Suppressor macrophage treated with lipopolysaccharide for 1 hour (primary cell): ENCODE data around the gene ZSWIM6.
A peak's percentile ranks its signal among the peaks of the same experiment; 100 is the strongest.

Experiments
- DNase-seq, 3 donors: peaks; one replicate each; pipeline ENCODE4 v3.0.0-alpha.2; 2020 to 2022

Gene ZSWIM6

DNA sequence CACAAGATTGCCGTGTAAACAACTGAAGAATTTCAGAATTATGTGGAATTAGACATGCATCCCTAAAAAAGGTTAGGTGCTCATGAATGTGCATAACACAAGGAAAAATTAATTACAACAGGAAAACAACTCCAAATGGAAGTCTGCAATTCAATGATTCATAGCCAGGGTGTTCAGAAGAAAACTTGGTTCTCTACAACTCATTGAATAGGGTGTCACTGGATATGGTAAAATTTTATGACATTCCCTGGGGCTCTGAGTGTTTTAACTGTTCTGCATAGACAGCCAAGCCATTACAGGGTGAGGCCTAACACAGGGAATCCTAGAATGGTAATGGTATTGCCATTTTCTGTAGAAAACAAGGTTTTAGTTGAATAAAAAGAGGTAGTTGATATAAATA is 24.4 kb upstream of the ZSWIM6 start:
- no peak for DNase-seq

DNA sequence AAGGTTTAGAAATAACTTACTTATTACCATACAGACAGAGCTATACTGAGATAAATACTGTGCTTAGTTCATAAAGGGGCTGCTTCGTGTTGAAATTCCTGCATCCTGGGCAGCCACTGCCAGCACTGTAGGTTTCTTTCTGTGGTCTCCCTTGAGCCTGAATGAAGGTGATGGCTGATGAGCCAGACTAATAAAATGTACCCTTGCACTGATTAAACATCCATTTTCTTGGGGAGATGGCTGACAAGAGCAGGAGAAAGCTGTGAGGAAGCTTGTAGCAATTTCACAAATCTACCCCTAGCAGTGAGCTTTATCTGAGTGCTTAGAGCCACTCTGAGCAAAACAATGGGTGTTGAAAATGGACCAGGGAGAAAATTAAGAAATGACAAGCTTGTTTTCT is 23.3 kb upstream of the ZSWIM6 start:
- no peak for DNase-seq

DNA sequence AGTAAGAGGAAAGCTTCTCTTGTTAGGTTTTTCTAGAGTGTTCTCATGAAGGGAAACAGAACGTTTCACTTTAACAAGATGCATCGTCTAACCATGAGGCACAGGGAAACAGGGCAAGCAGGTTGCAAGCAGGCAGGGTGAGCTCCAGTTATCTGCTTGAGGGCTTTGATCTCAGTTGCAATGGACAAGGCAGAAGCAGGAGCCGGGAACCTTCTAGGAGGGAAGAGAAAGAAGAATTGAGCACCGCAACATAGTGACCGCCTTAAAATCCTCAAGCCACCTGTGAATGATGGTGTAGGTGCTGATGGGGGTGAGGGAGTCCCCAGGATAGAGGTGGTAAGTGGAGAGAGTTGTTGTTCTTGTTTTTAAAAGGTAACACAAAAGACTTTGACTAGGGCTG is 22.9 kb upstream of the ZSWIM6 start:
- no peak for DNase-seq

DNA sequence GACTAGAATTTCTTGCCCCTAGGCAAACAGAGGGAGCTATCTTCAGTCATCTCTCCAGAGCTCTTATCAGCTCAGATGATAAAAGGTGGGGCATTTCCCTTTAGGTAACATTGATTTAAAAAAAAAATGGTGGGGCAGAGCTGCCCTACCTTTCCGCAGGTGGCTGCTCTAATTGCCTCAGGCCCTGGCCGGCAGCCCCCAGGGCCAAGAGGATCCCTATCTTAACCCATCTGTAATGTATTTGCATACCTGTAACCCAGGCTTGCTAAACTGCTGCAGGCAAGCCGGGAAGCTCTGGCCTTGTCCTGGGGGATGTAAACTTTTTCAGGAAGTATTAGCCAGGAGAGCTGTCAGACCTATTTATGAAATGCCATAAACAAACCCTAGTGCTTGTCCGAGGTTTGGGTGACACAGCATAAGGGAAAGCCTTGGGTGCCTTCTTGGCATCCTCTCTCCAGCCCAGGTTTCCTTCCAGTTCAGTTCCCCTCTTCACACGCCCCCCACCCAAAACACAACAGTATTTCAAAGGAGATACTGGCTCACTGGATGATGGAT is 20.9 kb upstream of the ZSWIM6 start:
- DNase-seq: no peak

DNA sequence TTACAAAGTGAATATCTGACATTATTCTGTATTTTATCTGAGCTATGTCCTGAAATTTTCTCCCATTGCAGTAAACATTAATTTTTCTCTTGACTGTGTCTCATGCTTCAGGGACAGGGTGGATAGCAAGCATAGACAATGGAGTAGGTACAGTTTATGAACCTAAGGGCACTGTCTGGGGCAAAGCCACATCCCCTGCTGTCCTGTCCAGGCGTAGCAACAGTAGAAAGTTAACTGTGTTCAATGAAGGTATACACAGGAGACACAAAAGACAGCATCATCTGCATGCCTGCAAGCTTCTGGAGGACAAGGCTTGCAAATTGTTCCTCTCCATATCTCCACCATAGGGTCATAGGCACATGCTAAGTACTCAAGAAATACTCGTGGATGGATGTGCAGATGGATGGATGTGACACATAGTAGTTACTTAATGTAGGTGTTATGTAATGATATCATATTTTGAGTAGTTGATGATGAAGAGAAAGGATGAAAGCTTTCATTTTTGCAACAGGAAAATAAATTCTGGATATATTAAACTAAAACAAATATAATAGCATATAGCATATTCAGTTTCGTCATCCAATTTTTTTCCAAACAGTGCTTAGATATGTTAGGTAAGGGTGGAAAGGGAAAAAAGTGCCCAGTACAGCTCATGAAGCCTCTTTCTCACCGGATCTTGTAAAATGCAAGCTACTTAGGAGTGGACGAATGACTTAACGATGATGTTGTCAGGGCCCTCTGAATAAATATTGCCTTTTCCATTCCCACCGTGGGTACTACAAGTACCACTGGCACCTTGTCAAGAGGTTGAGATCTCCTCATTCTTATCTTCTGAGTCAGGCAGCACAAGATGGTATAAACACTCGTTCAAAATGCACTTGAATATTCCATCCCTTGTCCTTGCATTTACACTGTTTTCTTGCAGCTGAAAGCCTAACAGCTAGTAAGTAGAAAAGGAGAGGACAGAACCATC is 19.9 kb upstream of the ZSWIM6 start:
- no peak for DNase-seq

DNA sequence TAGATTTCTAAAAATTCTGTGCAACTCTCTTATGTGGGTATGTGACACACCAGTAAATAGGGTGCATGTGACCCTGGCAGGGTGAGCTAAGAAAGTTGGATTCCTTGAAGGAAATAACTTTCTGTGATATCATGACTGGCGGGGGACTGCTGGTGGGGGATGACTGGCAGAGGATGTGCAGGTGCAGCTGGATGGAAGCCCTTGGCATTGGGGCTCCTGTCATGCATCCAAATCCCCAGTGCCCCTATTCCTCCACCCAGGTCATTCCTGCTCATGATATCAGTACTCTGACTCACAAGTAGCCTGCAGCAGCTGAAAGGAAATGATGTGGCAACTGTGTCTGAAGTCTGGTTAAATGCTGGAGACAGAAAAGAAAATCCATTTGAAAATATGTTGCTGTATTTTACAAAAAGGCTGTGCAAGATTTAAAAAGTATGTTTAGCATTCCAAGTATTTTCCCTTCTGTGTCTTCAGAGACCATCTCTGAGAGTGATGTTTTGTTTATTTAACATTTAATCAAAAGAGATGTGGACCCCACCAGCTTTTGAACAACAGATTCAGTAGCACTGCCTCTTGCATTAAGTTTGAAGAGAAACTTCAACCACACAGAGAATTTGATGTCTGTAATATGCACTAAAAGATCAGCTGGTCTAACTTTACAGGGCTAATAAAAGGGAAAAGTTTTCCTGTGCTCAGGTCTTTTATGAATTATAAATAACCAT is 17.9 kb upstream of the ZSWIM6 start:
- peak; percentile 65 to 83 (median 79) for DNase-seq

DNA sequence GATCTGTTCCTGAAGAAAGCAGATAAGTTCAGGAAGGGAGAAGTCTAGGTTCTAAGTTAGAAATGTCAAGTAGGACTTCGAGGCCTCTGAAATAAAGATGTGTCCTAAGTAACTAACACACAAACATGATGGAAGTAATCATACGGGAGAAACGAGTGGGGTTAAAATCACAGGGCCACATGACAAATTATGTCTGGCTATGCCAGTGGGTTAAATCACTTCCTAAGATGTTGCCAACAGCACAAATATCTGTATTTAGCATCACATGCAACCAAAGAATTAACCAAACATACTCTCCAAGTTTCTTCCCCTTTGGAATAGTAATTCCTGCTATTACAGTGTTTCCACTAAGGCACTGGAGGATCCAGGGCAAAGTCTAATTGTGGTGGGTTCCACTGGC is 13.7 kb upstream of the ZSWIM6 start:
- DNase-seq: no peak

DNA sequence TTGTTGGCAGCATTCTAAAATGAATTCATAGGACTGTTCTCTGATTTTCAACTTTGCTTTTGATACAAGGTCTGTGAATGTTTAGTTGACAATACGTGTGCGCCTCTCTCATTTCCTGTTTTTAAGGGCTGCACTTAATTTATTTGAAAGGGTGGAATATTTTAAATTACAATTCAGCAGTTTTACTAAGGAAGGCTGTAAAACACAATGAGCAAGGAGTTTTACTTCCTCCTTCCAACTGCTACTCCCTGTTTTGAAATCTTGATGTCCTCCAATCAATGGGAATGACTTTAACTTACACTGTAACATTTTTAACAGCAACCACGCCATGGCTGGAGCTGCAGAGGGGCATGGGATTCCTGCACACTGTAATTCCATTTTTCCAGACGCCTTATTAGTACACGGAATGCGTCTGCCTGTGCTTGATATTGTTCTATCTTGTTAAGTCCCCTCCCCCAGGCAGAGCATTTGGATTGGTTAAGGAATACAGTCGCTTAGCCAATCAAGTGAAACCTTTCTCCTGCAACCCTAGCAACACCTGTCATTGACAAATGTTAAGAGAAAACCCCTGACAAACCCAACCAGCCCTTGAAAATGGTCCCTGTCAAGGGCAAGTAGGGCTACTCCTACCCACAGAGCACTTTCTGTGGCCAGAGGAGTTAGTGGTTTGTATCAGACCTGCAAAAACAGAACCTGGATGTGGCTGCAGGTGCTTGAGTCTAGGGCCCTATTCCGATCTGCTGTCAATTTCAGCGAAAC is 12.5 kb upstream of the ZSWIM6 start:
- DNase-seq: peak; percentile 47 to 79 (median 77)

DNA sequence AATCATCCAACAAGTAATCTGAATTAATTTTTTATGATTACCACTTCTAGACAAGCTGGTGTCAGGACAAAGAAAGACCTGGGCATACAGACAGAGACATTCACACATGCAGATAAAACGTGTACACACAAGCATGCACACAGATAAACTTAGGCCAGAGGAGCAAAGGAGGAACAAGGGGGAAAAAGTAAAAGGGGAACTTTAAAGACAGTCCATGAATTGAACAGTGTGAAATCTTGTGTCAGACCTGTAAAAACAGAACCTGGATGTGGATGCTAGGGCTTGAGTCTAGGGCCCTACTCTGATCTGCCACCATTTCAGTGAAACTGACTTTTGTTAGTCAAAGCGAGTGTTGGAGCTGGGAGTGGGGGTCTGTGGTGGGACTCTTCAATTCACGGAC is 11.2 kb upstream of the ZSWIM6 start:
- peak in 2 of 3 donors; percentile 58 to 59 for DNase-seq

DNA sequence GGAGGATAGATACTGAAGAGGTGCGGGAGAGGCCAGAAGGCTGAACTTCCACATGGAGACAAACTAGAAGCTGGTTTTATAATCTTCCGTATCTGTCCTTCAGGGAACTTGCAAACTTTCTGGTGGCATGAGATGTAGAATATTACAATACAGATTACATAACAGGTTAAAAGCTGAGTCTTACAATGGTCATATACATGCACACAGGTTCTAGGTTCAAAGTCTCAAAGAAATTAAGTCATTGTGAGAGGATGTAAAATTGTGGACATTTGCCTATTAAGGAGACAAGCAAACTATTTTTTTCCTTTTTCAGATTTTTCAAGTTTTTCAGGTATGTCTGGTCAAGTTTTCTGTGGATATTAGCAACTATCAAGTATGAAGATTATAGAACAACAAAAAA is 10.4 kb upstream of the ZSWIM6 start:
- no peak for DNase-seq

DNA sequence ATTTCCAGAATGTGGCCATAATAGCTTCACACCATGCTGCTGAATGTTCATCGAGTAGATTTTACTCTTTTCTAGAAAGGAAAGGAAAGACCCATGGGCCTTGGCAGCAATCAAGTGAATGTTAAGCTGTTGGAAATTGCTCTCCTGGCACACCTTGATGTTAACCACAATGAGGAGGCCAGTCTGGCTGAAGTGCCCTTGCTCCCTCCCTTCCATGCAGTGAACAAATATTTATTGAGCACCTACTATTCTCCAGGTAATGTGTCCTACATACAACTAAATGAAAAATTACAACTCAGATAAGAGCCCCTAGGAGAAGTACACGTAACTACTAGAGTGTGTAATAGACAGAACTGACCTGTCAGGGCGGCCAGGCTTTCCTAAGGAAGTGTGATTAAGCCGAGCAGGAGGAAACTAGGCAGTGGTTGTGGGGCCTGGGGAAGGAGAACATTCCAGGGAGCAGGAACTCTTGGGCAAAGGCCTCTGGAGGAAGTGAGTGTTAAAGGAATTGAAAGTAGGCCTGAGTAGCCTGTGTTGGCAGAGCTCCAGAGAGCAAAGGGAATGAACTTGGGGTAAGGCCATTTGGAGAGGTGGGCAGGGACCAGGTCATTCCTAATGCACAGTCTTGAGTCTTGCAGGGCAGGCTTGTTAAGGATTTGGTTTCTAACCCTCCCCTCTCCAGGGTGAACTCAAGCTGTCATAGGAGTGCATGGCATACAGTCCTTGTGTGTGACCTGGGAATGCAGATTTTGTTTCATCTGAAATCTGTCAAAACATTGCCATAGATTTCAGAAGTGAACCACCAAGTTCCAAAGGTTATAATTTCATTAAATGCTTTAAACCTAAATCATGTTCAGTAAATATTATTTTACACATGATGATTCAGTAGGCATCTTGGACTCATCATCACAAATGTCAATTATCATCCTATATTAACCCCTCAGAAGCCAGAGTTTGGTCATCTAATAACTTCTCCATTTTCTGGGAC is 9.0 kb upstream of the ZSWIM6 start:
- peak; percentile 47 to 72 (median 59) for DNase-seq

DNA sequence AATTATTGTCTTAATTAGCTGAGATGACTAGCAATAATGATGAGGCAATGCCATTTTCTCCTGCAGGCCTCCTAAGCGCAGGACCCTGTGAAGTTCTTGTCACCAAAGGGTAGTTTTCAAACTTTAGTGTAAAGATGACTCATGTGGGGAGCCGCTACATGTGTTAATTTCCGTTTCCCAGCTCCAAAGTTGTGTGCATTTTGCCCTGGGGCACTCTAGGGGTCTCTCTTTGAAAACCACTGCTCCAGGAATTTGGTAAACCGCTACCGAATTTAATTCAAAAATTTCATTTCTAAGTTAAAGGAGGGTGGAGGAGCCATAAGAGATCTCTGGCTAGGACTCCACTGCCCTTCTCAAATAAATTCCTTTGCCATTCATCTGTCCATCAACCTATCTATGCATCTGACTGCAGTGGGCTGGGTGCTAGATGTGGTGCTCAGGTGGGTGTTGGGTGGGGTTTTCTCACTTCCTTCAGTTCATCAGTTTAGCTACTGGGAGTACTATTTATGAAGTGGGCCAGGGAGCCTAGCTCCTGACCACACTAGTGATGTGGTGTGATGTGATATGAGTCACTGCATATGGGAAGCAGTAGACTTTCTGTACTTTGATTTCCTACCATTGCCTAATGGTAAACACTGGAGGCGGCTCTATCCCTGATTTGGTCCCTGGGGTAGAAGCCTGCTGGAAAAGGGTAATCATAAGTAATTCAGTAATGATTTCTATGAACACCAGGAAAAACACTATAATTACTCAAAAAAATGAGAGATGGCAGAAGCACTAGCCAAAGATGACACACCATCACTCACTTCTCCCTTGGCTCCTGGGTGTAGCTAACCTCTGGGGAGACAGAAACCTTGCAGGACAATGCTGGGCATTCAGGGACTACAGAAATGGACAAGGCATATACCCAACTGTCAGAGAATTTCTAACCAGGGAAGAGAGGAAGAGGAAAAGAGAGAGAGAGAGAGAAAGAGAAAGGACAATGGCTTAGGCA is 4.0 kb upstream of the ZSWIM6 start:
- peak; percentile 77 to 90 (median 82) for DNase-seq

DNA sequence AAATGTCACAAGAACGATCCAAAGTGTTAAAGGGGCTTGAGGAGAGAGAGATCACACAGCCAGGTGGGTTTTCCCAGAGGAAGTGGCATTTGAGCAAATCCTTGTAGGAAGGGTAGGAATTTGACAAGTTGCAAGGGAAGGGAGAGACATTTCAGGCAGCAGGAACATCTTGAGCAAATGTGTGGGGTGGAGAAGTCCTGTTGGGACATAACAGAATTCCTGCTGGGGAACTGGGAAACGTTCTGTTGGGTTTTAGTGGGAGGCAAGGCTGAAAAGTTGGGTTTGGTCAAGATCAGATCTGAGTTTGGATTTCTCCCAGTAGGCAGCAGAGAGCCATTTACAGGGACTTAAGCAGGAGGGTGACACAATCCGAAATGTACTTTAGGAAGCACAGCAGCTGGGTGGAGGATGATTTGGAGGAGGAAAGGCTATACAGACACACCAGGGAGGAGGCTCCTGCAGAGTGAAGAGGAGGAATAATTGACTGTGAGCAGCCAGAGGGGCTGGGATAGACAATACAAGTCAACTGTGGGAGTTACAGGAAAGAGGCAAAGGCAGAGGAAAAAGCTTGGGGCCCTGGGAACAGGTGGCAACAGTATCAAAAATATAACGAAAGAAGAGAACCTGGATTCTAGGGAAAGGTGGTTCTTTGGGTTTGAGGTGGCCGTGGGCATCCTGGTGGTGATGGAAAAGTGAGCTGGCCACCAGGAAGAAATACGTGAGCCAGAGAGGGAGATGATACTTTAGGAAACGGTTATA is 3.1 kb upstream of the ZSWIM6 start:
- no peak for DNase-seq

DNA sequence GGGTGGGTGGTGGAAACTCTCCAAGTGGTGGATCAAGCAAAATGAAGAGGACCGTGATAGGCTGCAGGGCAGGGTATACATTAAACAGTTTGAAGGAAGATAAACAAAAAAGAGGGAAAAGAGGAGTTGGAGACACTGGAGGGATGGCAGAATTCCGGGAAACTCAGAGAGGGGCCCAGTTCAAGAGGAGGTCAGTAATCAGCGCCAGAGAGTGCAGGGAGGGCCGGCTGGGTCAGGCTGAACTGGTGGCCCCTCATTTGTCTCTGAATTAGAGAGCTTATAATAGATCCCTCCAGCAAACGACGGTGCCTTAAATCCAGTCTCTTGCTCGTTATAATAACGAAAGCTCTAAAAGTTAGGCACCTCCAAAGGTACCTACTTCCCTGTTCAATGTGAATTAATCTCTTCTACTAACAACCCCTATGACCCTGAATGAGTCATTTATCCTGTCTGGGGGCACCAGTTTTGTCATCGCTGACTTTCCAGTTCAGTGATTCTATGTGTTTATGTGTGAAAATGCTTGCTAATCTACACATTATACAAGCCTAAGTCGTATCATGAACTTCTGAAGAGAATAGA is 2.4 kb upstream of the ZSWIM6 start:
- DNase-seq: peak; percentile 64 to 89 (median 85)

DNA sequence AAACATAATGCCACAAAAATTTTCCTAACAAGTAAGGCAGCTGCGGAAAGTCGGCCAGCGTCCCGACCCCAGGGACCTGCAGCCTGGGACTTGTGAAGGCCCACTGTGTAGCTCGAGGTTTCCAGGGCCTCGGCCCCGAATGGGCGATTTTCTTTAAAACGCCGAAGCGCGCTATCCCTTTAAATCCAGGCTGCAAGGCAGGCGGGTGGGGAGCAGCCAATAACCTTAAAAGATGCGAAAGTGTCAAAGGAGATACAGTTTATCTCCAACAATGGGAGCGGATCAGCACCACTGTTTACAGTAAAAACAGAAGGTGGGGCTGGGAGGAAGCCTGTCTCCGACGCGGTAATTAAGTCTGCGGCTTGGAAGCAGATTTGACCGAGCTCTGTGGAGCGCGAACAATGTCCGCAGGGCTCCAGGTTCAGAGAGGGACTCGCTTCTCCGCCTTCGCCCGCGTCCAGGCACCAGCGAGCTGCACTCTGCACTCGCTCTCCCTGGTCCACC is 1.7 kb upstream of the ZSWIM6 start:
- DNase-seq: no peak

DNA sequence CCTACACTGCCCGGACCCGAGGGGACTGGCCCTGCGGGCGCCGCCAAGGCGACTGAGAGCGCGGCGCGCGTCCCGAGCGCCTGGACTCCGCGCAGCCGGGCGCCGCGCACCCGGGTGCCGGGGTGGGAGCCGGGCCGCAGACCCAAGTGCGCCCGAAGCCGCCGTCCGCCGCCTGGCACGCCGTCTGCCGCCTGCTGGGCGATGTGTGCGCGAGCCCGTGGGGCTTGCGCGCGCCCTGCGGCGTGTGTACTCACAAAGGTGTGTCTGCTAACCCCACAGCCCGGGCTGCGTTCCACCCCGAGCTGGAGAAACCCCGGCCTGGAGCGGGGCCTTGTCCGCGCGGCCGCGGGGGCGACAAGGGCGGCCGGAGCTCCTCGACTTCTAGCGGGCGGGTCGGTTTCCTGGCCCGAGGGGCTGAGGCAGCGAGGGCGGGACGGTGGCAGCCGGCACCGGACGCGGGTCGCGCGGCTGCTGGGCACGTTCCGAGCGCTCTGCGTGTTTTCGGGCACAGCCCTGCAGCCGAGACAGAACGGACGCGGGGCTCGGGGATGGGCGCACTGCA is 1.1 kb upstream of the ZSWIM6 start:
- peak; percentile 71 to 88 (median 79) for DNase-seq

DNA sequence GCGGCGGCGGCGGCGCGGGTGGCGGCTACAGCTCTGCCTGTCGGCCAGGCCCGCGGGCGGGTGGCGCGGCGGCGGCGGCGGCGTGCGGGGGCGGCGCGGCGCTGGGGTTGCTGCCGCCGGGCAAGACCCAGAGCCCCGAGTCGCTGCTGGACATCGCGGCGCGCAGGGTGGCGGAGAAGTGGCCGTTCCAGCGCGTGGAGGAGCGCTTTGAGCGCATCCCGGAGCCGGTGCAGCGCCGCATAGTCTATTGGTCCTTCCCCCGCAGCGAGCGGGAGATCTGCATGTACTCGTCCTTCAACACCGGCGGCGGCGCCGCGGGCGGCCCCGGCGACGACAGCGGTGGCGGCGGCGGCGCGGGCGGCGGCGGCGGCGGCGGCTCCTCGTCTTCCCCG is 296 bp downstream of the ZSWIM6 start:
- peak in 2 of 3 donors; percentile 44 to 64 for DNase-seq

DNA sequence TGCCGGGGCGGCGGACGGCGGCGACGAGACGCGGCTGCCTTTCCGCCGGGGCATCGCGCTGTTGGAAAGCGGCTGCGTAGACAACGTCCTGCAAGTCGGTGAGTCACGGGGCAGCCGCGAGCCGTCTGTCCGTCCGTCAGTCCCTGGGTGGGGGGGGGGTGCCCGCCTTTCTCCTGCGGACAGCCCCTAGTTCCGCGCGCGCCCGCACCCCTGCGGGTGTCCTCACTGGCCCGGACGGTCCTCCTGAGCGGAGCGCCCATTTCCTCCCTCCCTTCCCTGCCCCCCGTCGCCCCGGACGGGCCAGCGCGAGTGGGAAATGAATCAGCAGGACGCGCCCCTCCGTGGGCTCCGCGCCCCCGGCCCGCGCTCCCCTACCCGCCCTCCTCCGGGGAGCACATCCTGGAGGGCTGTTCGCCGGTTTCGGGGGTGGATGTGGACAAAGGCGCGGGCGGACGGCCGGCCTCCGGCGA is 828 bp downstream of the ZSWIM6 start:
- peak; percentile 75 to 85 (median 76) for DNase-seq
